Psoas muscle (tissue), 8 donors: ENCODE results near the gene SCUBE1. TPM values are rescaled to one million over a fixed set of nuclear protein-coding genes. Genes with fewer than 3 reads are reported as not detected.

ENCODE experiments used
- ATAC-seq, 4 donors: fragments of 200-7000 bp; cut with Tn5 transposase; one replicate each; pipeline ENCODE4 v1.9.1; 2020; ENCODE audit warnings: moderate library complexity in 3 of 4, mild to moderate bottlenecking in 2 of 4
- DNase-seq, 2 donors: peaks; one replicate each; pipeline ENCODE4 v3.0.0-alpha.2; 2020
- H3K27ac ChIP-seq: fragments of 200-600 bp; one replicate; pipeline ENCODE4 v1.8.0; 2022
- H3K27me3 ChIP-seq, 3 donors: fragments of 200-600 bp in 1 of 3; one replicate each; pipeline versions ENCODE4 v1.6.1 to v1.8.0; 2013 to 2022; ENCODE audit warnings: low read length in 2 of 3, mild to moderate bottlenecking in 2 of 3, moderate library complexity in 1 of 3; ENCODE audit not compliant: insufficient read depth in 3 of 3
- H3K36me3 ChIP-seq, 2 donors: fragments of 200-600 bp in 1 of 2; one replicate each; pipeline versions ENCODE4 v1.6.1 to v1.8.0; 2013 to 2022; ENCODE audit warnings: low read depth in 1 of 2, mild to moderate bottlenecking in 1 of 2, moderate library complexity in 1 of 2; ENCODE audit not compliant: insufficient read depth in 1 of 2
- H3K4me1 ChIP-seq: fragments of 200-600 bp; one replicate; pipeline ENCODE4 v1.8.0; 2022
- H3K4me3 ChIP-seq: fragments of 200-600 bp; one replicate; pipeline ENCODE4 v1.8.0; 2022; ENCODE audit warnings: mild to moderate bottlenecking
- H3K9me3 ChIP-seq: fragments of 200-600 bp; one replicate; pipeline ENCODE4 v1.8.0; 2022
- CTCF ChIP-seq: fragments of 200-600 bp; IDR thresholded peaks from one replicate; pipeline ENCODE4 v1.8.0; 2022; ENCODE audit warnings: antibody characterized with exemption
- WGBS, 3 donors: extraction: QIAGEN DNeasy Blood & Tissue Kit; methylation state at CpG; one replicate each; pipeline versions ENCODE4 v1.1.6 to v1.1.7; 2013; 5-methylcytosine and 5-hydroxymethylcytosine counted together
- intact Hi-C, 2 donors: fragments of 100-400 bp; cut with DNase I; formaldehyde crosslinking; loops; one replicate each; pipeline versions ENCODE4 v1.11.0 to v1.14.2; 2022
- polyA plus RNA-seq, 3 donors: library from polyadenylated mRNA; stranded (reverse); fragments of 200-250 nt; gene quantifications; one replicate each; pipeline ENCODE4 v1.2.3, GENCODE V29; 2013
- total RNA-seq, 4 donors: library from RNA; stranded (reverse); fragmentation: NEBNext Ultra II Directional in 2 of 4; extraction: Animal tissue kit (Norgen Biotek cat#: 25700) in 2 of 4; gene quantifications; one replicate each; pipeline versions ENCODE4 v1.2.1 to v1.2.4, GENCODE V29; 2021 to 2023
- donor health status: healthy with polysubstance abuse.
- donor health status: DM: no; HTN: no; CAD: no; lungs with moderate emphysema.
- donor health status: Bipolar disorder and iron deficiency.
- donor health status: healthy.
- donor health status: DM: yes; HTN: yes; CAD: no.
- donor health status: DM: no; HTN: no; CAD: no.
- donor health status: DM: no; HTN: no; CAD: no.
- donor health status: DM: yes; HTN: yes; CAD: no.

SCUBE1 gene
- total and polyA plus RNA-seq, 7 donors = 0.04 to 0.19 (median 0.08) TPM

- no peak for ATAC-seq
- Histone ChIP-seq H3K27me3 (peaks cover 0 to 37% (median 5%) of the 10 kb centered on the region in 3 donors), H3K4me1 (no peaks in the 10 kb centered on the region), H3K4me3 (no peak overlapping the region), H3K9me3 (no peaks in the 10 kb centered on the region), H3K27ac (no peak overlapping the region), H3K36me3 (no peaks in the 10 kb centered on the region)
- no peak for TF ChIP-seq CTCF
- 42 to 56% (median 52%) methylated on average over 17 of the region's 17 CpGs for WGBS, 3 donors
- intact Hi-C loops = no loop called here
- DNase-seq = peak; percentile 9 to 45
Measured at GRCh38 chr22:43200031-43200430, 143.1 kb downstream of the SCUBE1 start.

GRCh38 chr22:43199541-43199940 is 143.6 kb downstream of the SCUBE1 start:
- peaks cover 0 to 41% (median 5%) of the 10 kb centered on the region in 3 donors for H3K27me3 ChIP-seq
- intact Hi-C loops = no loop called here
- WGBS, 3 donors = 68 to 77% (median 75%) methylated on average over 11 of the region's 11 CpGs
- no peak overlapping the region for H3K4me3 ChIP-seq
- TF ChIP-seq CTCF = no peak
- no peak for DNase-seq
- H3K36me3 ChIP-seq = no peaks in the 10 kb centered on the region
- H3K27ac ChIP-seq = no peak overlapping the region
- no peaks in the 10 kb centered on the region for H3K9me3 ChIP-seq
- no peaks in the 10 kb centered on the region for H3K4me1 ChIP-seq
- ATAC-seq = no peak

GRCh38 chr22:43198936-43199335 is 144.2 kb downstream of the SCUBE1 start:
- Histone ChIP-seq H3K27ac (no peak overlapping the region), H3K4me3 (no peak overlapping the region), H3K4me1 (no peaks in the 10 kb centered on the region), H3K27me3 (peaks cover 0 to 41% (median 5%) of the 10 kb centered on the region in 3 donors), H3K36me3 (no peaks in the 10 kb centered on the region), H3K9me3 (no peaks in the 10 kb centered on the region)
- TF ChIP-seq CTCF = no peak
- ATAC-seq = no peak
- intact Hi-C loops = no loop called here
- WGBS, 3 donors = 71 to 89% (median 78%) methylated on average over 9 of the region's 9 CpGs
- DNase-seq = no peak

- DNase-seq = no peak
- intact Hi-C loops = no loop called here
- H3K27ac ChIP-seq = no peak overlapping the region
Measured at GRCh38 chr22:43198126-43198525, 145.0 kb downstream of the SCUBE1 start.

More at GRCh38 chr22:43198126-43198525, 145.0 kb downstream of the SCUBE1 start:
- WGBS, 3 donors = 74 to 88% (median 76%) methylated on average over 5 of the region's 5 CpGs
- Histone ChIP-seq H3K36me3 (no peaks in the 10 kb centered on the region), H3K27me3 (peaks cover 0 to 41% (median 3%) of the 10 kb centered on the region in 3 donors), H3K4me3 (no peak overlapping the region), H3K9me3 (no peaks in the 10 kb centered on the region), H3K4me1 (no peaks in the 10 kb centered on the region)
- ATAC-seq = no peak
- no peak for TF ChIP-seq CTCF
